ENCODE data around the gene SPON2. TPM values are rescaled to one million over a fixed set of nuclear protein-coding genes. Genes with fewer than 3 reads are reported as not detected.

The SPON2 gene
- total and polyA plus RNA-seq, 2 of the 4 experiments (the other 2 are of a cell fraction), result 21.1 to 177 TPM

- TF ChIP-seq SMC3 (IDR thresholded peaks at IDR 0.05; ENCODE audit: low read depth, low read length) (no peak), MXI1 (IDR thresholded peaks at IDR 0.05; ENCODE audit: borderline replicate concordance, low read depth, low read length) (no peak), RAD21 (IDR thresholded peaks at IDR 0.05; ENCODE audit: low read length) (no peak; the same call in 1 of the 2 replicates), BHLHE40 (IDR thresholded peaks at IDR 0.05; ENCODE audit: low read depth, low read length) (peak; percentile 21; the same call in 1 of the 2 replicates), RCOR1 (IDR thresholded peaks at IDR 0.05; ENCODE audit: insufficient replicate concordance, low read length) (no peak), USF2 (IDR thresholded peaks at IDR 0.05; ENCODE audit: low read depth, low read length) (0 out of 2 replicates have a peak, but pooled peaks have one; percentile 4), CEBPB (IDR thresholded peaks at IDR 0.05; ENCODE audit: low read depth, low read length) (peak; percentile 99)
Observed at GRCh38 chr4:1201851-1202525, 29.6 kb upstream of the SPON2 start (continued).

Measured in IMR-90 (cell line).